GM18511 (cell line): ENCODE results near the gene LRRC10B.
"Not testable (repeated sequence)": the region's sequence is repeated elsewhere in the genome, so short reads cannot be mapped to it uniquely, and the experiment has no call there.

Experiments used
- ATAC-seq: cut with Tn5 transposase; IDR thresholded peaks from one replicate; pipeline ENCODE4 v1.9.1; 2021; ENCODE audit warnings: mild to moderate bottlenecking, moderate library complexity; ENCODE audit not compliant: unreplicated experiment

Gene LRRC10B

GRCh38 chr11:61507962-61508861 lies at the start of gene LRRC10B:
Gene LRRC10B, plus strand, starts transcription at chr11:61508749. Its CDS starts 250 bp downstream, at chr11:61508999.
- ATAC-seq: no peak

GRCh38 chr11:61460474-61460881 lies 48.1 kb upstream of the LRRC10B start:
- ATAC-seq: no peak

- no peak for ATAC-seq
Measured at GRCh38 chr11:61460986-61461385, 47.6 kb upstream of the LRRC10B start.

GRCh38 chr11:61467602-61468001 lies 40.9 kb upstream of the LRRC10B start:
- ATAC-seq: not testable (repeated sequence)

DNA sequence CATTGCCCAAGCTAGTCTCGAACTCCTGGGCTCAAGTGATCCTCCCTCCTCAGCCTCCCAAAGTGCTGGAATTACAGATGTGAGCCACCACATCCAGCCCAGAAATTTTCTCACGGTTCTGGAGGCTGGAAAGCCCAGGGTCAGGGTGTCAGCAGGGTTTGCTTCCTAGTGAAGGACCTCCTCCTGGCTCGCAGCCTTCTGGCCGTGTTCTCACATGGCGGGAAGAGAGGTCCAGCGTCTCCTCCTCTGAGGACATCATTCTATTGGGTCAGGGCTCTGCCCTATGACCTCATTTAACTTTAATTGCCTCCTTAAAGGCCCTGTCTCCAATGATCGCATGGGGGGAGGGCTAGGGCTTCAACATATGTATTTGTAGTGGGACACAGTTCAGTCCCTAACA lies 40.5 kb upstream of the LRRC10B start:
- no peak for ATAC-seq

GRCh38 chr11:61472282-61472681 lies 36.3 kb upstream of the LRRC10B start:
- no peak for ATAC-seq

DNA sequence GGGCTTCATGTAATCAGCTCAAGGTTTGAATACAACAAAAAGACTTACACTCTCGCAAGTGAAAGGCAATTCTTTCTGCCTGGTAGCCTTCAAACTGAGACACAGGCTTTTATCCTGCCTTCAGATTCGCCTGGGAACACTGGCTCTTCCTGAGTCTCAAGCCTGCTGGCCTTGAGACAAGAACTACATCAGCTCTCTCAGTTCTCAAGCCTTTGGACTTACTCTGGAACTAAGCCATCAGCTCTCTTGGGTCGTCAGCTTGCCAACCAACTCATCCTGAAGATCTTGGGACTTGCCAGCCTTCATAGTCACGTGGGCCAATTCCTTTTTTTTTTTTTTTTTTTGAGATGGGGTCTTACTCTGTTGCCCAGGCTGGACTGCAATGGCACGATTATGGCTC lies 35.7 kb upstream of the LRRC10B start:
- ATAC-seq: no peak

DNA sequence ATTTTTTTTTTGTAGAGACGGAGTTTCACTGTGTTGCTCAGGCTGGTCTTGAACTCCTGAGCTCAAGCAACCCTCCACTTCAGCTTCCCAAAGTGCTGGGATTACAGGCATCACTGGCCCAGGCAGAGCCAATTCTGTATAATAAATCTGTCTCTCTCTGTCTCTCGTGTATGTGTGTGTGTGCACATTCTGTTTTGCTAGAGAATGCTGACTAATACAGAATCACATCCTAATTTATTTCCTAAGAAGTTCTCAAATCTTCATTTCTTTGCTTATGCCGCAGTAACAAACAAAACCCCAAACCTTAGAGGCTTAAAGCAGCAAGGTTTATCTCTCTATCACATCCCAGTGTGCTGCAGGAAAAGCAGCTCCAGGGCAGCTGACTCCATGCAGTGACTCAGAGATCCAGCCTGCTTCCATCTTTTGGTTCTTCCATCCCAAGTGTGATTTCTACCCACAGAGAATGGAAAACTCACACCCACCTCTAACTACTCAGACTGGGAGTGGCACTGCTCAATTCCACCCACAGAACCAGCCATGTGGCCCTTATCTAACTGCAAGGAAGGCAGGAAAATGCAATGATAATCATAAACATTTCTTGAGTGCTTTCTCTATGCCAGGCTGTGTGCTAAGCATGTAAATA lies 35.1 kb upstream of the LRRC10B start:
- no peak for ATAC-seq

GRCh38 chr11:61474013-61474643 lies 34.4 kb upstream of the LRRC10B start:
- no peak for ATAC-seq

- no peak for ATAC-seq
Measured at GRCh38 chr11:61475433-61475832, 33.1 kb upstream of the LRRC10B start.

DNA sequence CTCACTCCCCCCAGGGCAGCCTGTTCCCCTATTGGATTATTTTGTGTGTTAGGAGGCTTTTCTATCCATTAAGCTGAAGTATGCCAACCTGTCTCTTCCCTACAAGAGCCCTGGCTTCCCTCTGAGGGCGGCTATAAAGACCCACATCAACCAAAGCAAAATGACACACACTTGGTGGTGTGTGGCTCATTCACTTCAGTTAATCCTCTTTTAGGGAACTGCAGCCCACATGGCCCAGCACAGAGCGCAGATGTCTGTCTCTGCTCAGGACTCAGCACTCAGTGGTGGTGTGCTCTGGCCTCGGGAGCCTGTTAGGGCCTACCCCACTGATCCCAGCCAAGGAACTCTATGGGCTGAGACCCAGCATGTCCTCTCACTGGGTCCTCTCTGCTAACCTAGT lies 32.2 kb upstream of the LRRC10B start:
- ATAC-seq: no peak

- ATAC-seq: no peak
Measured at GRCh38 chr11:61477126-61477525, 31.4 kb upstream of the LRRC10B start.

GRCh38 chr11:61477727-61478148 lies 30.8 kb upstream of the LRRC10B start:
- no peak for ATAC-seq

- ATAC-seq: not testable (repeated sequence)
Measured at GRCh38 chr11:61479360-61480058, 29.0 kb upstream of the LRRC10B start.

DNA sequence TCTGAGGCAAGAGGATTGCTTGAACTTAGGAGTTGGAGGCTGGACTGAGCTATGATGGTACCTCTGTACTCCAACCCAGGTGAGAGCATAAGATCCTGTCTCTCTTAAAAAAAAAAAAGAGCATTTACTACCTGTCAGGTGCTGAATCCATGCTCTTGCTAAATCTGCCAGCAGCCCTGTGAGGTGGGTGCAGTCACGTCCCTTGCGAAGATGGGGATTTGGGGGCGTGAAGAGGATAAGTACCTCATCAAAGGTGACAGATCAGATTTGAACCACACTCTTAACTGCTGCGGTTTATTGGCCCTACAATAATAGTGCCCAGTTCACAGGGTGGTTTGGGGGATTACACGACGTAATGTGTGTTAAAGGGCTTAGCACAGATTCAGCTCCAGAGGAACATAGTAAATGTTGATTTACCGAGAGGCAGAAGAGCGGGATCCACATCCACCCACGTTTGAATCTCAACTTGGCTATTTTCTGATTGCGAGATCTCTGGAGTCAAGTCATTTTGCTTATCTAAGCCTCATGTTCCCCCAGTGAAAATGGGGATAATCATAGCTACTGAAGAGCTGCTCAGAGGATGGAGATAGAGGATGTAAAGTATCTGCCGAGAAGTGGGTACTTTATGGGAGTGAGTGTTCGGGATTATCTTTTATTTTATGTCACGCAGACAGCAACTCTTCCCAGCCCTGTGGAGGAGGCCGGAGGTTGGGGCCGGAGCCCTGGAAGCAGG lies 28.1 kb upstream of the LRRC10B start:
- no peak for ATAC-seq

DNA sequence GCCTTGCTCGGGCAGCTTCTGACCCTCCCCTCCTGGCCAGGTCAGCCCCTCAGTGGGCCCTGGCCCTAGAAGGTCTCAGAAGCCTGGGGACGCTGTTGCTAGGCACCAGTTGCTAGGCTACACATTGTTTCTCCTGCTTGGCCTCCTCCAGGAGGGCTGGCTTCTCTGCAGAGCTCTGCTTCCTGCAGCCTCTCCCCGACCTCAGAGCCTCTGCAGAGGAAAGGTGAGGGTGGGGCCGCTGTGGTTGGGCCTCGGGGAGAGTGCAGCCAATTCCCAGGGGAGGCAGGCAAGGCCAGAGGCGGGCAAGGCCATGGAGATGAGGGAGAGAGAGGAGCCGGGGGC lies 27.6 kb upstream of the LRRC10B start:
- ATAC-seq: no peak

DNA sequence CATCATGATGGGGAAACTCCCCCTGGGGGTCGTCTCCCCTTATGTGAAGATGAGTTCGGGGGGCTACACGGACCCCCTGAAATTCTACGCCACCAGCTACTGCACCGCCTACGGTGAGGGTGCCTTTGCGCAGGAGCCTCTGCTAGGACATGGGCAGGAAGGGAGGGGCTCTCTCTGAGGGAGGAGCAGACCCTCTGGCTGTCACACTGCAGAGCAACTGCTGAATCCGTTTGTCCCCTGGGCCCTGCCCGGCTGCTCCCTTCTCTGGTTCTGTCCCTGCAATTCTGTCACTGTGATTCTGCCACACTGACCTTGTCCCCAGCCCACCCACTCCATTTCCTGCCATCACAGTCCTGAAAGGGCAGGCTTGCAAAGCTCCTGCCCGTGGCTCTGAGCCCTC lies 26.7 kb upstream of the LRRC10B start:
- ATAC-seq: no peak

GRCh38 chr11:61482513-61482912 lies 26.0 kb upstream of the LRRC10B start:
- no peak for ATAC-seq

- ATAC-seq: no peak
Measured at GRCh38 chr11:61484541-61484940, 24.0 kb upstream of the LRRC10B start.

DNA sequence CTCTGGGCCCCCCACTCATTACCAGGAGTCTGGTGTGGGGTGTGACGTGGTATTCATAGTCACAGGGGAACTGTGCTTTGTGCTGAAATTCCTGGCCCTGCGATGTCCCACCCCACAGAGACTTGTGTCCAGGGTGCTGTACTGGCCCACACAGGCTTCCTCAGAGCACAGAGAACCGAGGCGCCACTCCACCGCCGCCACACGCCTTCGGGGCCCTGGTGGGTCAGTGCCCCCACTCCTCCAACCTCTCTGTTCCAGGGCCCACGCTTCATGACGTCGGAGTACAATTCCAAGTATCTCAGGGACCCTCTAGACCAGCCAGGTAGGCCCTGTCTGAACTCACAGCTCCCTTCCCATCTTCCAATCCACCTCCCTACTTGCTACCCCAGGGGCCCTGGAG lies 23.5 kb upstream of the LRRC10B start:
- ATAC-seq: no peak
